NT2/D1 (cell line): Measurements from ENCODE around the gene KCNJ10.

ENCODE experiments used
- SUZ12 ChIP-seq: IDR thresholded peaks from 2 replicates; pipeline ENCODE4 v1.6.1; 2011; ENCODE audit not compliant: insufficient read length, insufficient read depth; ENCODE audit errors: extremely low read depth
- YY1 ChIP-seq: IDR thresholded peaks from 2 replicates; pipeline ENCODE4 v1.6.1; 2011; ENCODE audit not compliant: insufficient read length, insufficient read depth
- ZNF274 ChIP-seq: IDR thresholded peaks from 2 replicates; pipeline ENCODE4 v1.6.1; 2011; ENCODE audit warnings: mild to moderate bottlenecking, low read depth, low read length

GRCh38 chr1:160082926-160083325 is 13.0 kb upstream of the KCNJ10 start:
- TF ChIP-seq ZNF274: no peak
- TF ChIP-seq SUZ12: no peak
- no peak for TF ChIP-seq YY1
